Liver (tissue), 3 donors: ENCODE data around the gene UNG.

Experiments
- CTCF ChIP-seq: fragments of 150-350 bp; IDR thresholded peaks from 2 replicates; pipeline ENCODE4 v1.5.1; 2017; ENCODE audit warnings: improper control_type of control experiment, low read depth, low read length; ENCODE audit not compliant: missing input control
- JUND ChIP-seq, 2 donors: IDR thresholded peaks; 2 replicates each; pipeline ENCODE4 v1.6.1; 2016; ENCODE audit warnings: antibody characterized with exemption in 2 of 2
- RAD21 ChIP-seq, 2 donors: IDR thresholded peaks; 2 replicates each; pipeline ENCODE4 v1.6.1; 2016; ENCODE audit warnings: antibody characterized with exemption in 2 of 2, mild to moderate bottlenecking in 2 of 2
- YY1 ChIP-seq: IDR thresholded peaks from 2 replicates; pipeline ENCODE4 v1.6.1; 2016; ENCODE audit warnings: antibody characterized with exemption, mild to moderate bottlenecking
- TF ChIP-seq, protein P1 (sequence below): IDR thresholded peaks from 2 replicates; pipeline ENCODE4 v1.6.1; 2016; ENCODE audit warnings: antibody characterized with exemption
- TF ChIP-seq, protein P2 (sequence below): IDR thresholded peaks from 2 replicates; pipeline ENCODE4 v1.6.1; 2016; ENCODE audit warnings: antibody characterized with exemption, mild to moderate bottlenecking
- donor health status: healthy.
- donor health status: healthy.

GRCh38 chr12:109100741-109101140 is 3.3 kb downstream of the UNG start:
- TF ChIP-seq CTCF = no peak
- TF ChIP-seq, protein P1, sequence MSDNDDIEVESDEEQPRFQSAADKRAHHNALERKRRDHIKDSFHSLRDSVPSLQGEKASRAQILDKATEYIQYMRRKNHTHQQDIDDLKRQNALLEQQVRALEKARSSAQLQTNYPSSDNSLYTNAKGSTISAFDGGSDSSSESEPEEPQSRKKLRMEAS = no peak
- TF ChIP-seq, protein P2, sequence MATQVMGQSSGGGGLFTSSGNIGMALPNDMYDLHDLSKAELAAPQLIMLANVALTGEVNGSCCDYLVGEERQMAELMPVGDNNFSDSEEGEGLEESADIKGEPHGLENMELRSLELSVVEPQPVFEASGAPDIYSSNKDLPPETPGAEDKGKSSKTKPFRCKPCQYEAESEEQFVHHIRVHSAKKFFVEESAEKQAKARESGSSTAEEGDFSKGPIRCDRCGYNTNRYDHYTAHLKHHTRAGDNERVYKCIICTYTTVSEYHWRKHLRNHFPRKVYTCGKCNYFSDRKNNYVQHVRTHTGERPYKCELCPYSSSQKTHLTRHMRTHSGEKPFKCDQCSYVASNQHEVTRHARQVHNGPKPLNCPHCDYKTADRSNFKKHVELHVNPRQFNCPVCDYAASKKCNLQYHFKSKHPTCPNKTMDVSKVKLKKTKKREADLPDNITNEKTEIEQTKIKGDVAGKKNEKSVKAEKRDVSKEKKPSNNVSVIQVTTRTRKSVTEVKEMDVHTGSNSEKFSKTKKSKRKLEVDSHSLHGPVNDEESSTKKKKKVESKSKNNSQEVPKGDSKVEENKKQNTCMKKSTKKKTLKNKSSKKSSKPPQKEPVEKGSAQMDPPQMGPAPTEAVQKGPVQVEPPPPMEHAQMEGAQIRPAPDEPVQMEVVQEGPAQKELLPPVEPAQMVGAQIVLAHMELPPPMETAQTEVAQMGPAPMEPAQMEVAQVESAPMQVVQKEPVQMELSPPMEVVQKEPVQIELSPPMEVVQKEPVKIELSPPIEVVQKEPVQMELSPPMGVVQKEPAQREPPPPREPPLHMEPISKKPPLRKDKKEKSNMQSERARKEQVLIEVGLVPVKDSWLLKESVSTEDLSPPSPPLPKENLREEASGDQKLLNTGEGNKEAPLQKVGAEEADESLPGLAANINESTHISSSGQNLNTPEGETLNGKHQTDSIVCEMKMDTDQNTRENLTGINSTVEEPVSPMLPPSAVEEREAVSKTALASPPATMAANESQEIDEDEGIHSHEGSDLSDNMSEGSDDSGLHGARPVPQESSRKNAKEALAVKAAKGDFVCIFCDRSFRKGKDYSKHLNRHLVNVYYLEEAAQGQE = no peak
- TF ChIP-seq RAD21 (IDR thresholded peaks at IDR 0.05) = no peak
- no peak for TF ChIP-seq YY1
- TF ChIP-seq JUND (IDR thresholded peaks at IDR 0.05) = no peak
